DOHH2 (cell line): Measurements from ENCODE around the gene ZNF580.

ENCODE experiments used
- H3F3A ChIP-seq: fragments of 200-600 bp; sonication (generic), shearing (Covaris generic); 2 replicates; pipeline ENCODE4 v1.6.0; 2016; ENCODE audit warnings: antibody characterized with exemption, mild to moderate bottlenecking; ENCODE audit not compliant: control insufficient read depth, insufficient read depth
- H3K27ac ChIP-seq: fragments of 200-600 bp; sonication (generic); 2 replicates; pipeline ENCODE4 v1.5.1; 2014; ENCODE audit warnings: low read depth, mild to moderate bottlenecking, low read length, moderate library complexity
- H3K27me3 ChIP-seq: fragments of 200-600 bp; sonication (generic); 2 replicates; pipeline ENCODE4 v1.6.1; 2014; ENCODE audit warnings: mild to moderate bottlenecking, low read length, mixed read lengths; ENCODE audit not compliant: control insufficient read depth
- H3K36me3 ChIP-seq: fragments of 200-600 bp; sonication (generic); 2 replicates; pipeline ENCODE4 v1.6.1; 2014; ENCODE audit warnings: mild to moderate bottlenecking, low read length, moderate library complexity, mixed read lengths; ENCODE audit not compliant: control insufficient read depth
- H3K4me1 ChIP-seq: fragments of 200-600 bp; sonication (generic); 2 replicates; pipeline ENCODE4 v1.6.1; 2014; ENCODE audit warnings: mild to moderate bottlenecking, low read length, mixed read lengths; ENCODE audit not compliant: control insufficient read depth
- H3K4me2 ChIP-seq: fragments of 200-600 bp; sonication (generic); 2 replicates; pipeline ENCODE4 v1.6.0; 2014; ENCODE audit warnings: mild to moderate bottlenecking, low read length, moderate library complexity
- H3K4me3 ChIP-seq: fragments of 200-600 bp; sonication (generic); 2 replicates; pipeline ENCODE4 v1.5.1; 2014; ENCODE audit warnings: mild to moderate bottlenecking, low read length, mixed read lengths
- H3K79me2 ChIP-seq: fragments of 200-600 bp; sonication (generic); 2 replicates; pipeline ENCODE4 v1.6.1; 2014; ENCODE audit warnings: mild to moderate bottlenecking, low read length, mixed read lengths; ENCODE audit not compliant: control insufficient read depth
- H3K9me2 ChIP-seq: fragments of 200-600 bp; sonication (generic); replicated peaks from 2 replicates; pipeline ENCODE4 v1.6.1; 2014; ENCODE audit warnings: mild to moderate bottlenecking, low read length, mixed read lengths; ENCODE audit not compliant: control insufficient read depth
- H3K9me3 ChIP-seq: fragments of 200-600 bp; sonication (generic); 2 replicates; pipeline ENCODE4 v1.6.1; 2014; ENCODE audit warnings: antibody characterized with exemption, low read length, mixed read lengths; ENCODE audit not compliant: control insufficient read depth, insufficient read depth
- H4K20me1 ChIP-seq: fragments of 200-600 bp; sonication (generic); 2 replicates; pipeline ENCODE4 v1.6.0; 2014; ENCODE audit warnings: low read depth, mild to moderate bottlenecking, antibody characterized with exemption, low read length, moderate library complexity; ENCODE audit not compliant: control insufficient read depth, insufficient read depth
- EZH2phosphoT487 ChIP-seq: fragments of 200-600 bp; sonication (generic); IDR thresholded peaks from 2 replicates; pipeline ENCODE4 v1.6.1; 2017; ENCODE audit warnings: borderline replicate concordance, mild to moderate bottlenecking, antibody characterized with exemption, low read length, moderate library complexity, mixed read lengths
- TF ChIP-seq, protein P1 (sequence below): fragments of 200-600 bp; sonication (generic); IDR thresholded peaks from one replicate; pipeline ENCODE4 v1.5.1; 2014; ENCODE audit warnings: antibody characterized with exemption, mild to moderate bottlenecking, low read depth, low read length; ENCODE audit not compliant: poor library complexity, severe bottlenecking

The ZNF580 gene

DNA sequence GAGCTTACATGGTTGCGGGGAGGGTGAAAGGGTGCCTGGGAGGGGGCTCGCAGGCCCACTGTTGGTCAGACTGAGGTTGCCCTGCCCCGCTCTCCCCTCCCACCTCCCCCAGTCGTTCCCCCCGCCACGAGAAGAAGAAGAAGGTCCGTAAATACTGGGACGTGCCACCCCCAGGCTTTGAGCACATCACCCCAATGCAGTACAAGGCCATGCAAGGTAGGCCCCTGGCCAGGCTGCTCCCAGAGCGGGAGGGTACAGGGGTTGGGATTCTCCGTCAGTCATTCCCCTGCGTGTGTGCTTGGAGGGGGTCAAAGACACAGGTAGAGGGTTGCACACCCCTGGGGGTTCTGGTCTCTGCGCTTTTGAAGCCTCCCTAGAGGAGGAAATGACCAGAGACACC, 19.6 kb downstream of the ZNF580 start:
- peaks cover 32% of the 10 kb centered on the region for H3K4me1 ChIP-seq
- TF ChIP-seq, protein P1, sequence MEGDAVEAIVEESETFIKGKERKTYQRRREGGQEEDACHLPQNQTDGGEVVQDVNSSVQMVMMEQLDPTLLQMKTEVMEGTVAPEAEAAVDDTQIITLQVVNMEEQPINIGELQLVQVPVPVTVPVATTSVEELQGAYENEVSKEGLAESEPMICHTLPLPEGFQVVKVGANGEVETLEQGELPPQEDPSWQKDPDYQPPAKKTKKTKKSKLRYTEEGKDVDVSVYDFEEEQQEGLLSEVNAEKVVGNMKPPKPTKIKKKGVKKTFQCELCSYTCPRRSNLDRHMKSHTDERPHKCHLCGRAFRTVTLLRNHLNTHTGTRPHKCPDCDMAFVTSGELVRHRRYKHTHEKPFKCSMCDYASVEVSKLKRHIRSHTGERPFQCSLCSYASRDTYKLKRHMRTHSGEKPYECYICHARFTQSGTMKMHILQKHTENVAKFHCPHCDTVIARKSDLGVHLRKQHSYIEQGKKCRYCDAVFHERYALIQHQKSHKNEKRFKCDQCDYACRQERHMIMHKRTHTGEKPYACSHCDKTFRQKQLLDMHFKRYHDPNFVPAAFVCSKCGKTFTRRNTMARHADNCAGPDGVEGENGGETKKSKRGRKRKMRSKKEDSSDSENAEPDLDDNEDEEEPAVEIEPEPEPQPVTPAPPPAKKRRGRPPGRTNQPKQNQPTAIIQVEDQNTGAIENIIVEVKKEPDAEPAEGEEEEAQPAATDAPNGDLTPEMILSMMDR: no peak
- TF ChIP-seq EZH2phosphoT487: no peak

DNA sequence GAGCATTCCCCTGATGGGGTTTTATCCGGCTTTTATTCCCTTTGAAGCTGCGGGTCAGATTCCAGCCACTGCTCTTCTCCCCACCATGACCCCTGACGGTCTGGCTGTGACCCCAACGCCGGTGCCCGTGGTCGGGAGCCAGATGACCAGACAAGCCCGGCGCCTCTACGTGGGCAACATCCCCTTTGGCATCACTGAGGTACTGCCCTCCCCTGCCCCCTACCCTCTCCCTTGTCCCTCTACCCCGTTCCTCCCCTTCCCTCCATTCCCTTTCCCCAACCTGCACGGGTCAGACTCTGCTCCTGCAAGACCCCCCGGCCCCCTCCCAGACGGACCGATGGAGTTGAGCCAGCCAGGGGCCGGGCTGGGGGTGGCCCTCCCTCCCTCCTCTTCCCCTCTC, 20.2 kb downstream of the ZNF580 start:
- Histone ChIP-seq H4K20me1 (peaks cover 39% of the 10 kb centered on the region), H3K9me3 (no peaks in the 10 kb centered on the region), H3F3A (no peaks in the 10 kb centered on the region), H3K4me2 (no peak overlapping the region), H3K4me1 (peaks cover 32% of the 10 kb centered on the region), H3K79me2 (peaks cover 98% of the 10 kb centered on the region), H3K27me3 (no peaks in the 10 kb centered on the region), H3K4me3 (no peak overlapping the region), H3K36me3 (peaks cover 97% of the 10 kb centered on the region), H3K9me2 (no peaks in the 10 kb centered on the region), H3K27ac (no peak overlapping the region)
- TF ChIP-seq, protein P1: no peak
- no peak for TF ChIP-seq EZH2phosphoT487

More for the DNA sequence above, 19.6 kb downstream of the ZNF580 start:
- Histone ChIP-seq H3K9me2 (no peaks in the 10 kb centered on the region), H3F3A (no peaks in the 10 kb centered on the region), H3K27ac (no peak overlapping the region), H3K27me3 (no peaks in the 10 kb centered on the region), H3K79me2 (peaks cover 98% of the 10 kb centered on the region), H4K20me1 (peaks cover 39% of the 10 kb centered on the region), H3K36me3 (peaks cover 97% of the 10 kb centered on the region), H3K4me2 (no peak overlapping the region), H3K4me3 (no peak overlapping the region), H3K9me3 (no peaks in the 10 kb centered on the region)

DNA sequence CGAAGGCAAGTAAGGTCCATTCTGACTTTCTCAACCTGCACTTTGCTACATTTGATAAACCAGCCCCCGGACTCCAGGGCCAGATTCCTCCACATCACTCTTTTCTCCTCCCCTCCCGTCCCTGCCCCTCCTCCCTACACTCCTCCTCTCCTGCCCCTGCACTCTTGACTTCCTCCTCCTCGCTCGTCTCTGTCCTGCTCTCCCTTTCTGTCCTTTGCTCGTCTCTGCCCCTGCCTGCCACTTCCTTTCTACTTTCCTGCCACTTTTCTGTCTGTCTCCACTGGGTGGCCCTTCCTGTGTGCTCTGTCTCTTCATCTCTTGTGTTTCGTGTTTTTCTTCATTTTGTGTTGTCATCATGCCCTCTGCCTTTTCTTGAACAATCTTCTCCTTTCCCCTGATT, 21.0 kb downstream of the ZNF580 start:
- Histone ChIP-seq H3K4me1 (peaks cover 31% of the 10 kb centered on the region), H3K9me3 (no peaks in the 10 kb centered on the region), H3K4me3 (no peak overlapping the region), H3K36me3 (peaks cover 97% of the 10 kb centered on the region), H3K9me2 (no peaks in the 10 kb centered on the region), H3K27me3 (no peaks in the 10 kb centered on the region), H3K79me2 (peaks cover 98% of the 10 kb centered on the region), H3F3A (no peaks in the 10 kb centered on the region), H3K27ac (no peak overlapping the region), H3K4me2 (no peak overlapping the region), H4K20me1 (peaks cover 45% of the 10 kb centered on the region)
- TF ChIP-seq, protein P1: no peak
- no peak for TF ChIP-seq EZH2phosphoT487
